ENCODE measurements around the gene ARHGAP26.

The ARHGAP26 gene

DNA sequence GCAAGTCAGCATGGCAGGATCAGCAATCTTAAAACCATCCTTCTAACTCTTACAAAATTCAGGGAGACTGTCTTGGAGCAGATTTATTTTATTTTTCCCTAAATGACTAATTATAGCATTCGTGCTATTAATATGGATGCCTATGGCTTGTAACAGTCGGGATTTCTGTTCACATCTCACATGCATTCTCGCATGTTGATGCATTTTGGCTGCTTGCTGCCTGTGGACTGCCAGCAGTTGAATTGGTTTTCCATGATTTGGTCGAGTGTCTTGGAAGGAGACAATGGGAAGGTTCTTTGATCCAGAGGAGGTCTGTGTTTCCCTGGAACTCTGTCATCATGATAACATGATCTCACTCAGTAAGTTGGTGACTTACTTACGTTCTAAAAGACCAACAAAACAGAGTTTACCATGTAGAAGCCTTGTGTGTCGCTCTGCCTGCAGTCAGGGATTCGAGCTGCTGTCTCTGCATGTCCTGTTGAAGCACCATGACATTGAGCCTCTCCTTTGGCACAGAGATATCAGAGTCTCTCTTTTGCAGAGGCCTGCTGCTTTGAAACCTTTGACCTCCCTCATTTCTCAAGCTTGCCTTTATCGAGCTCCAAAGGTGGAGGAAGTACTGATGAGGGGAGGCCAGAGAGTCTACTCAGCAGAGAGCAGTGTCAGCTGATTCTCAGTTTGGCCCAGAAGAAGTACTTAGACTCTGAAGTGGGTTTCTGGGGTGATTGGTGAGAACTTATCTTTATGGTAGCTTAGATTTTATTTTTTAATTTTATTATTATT lies 82.4 kb downstream of the ARHGAP26 start:
- DNase-seq (ENCODE audit: low spot score) = no peak

DNA sequence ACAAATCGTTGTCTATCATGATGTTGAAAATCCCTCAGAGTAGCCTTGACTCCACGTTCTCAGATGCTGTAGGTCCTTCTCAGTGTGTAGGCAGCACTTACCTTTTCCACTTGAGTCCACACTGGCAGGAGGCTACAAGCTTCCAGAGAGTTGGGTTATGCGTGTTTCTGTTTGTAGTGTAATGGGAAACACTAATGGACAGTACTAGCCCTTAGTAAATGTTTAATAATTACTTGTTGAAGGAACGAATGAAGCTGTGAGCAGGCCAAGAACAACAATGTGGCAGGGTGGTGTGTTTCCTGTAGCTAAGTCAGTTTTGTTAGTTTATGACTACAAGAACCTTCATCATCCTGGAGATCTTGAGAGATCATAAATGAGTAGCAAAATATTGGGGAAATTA lies 83.5 kb downstream of the ARHGAP26 start:
- no peak for DNase-seq (ENCODE audit: low spot score)

GRCh38 chr5:142856269-142856782 lies 86.1 kb downstream of the ARHGAP26 start:
- no peak for DNase-seq (ENCODE audit: low spot score)

DNA sequence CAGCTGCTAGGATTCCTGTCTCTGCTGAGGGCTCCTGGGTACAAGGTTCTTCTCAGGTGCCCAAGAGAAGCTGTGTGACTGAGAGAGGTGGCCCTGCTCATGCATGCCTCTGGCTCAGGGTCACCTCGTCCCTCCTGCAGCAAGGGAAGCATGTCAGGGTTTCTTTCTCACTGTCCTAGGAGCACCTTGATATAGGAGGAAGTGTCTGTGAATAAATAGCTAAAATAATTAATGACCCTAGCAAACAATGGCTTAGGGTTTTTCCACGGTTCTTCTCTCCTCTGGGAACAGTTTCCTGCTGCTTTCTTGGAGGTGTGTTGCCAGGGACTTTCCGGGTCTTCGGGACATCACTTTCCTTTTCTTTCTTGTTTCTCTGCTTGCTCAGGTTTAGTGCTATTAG lies 87.2 kb downstream of the ARHGAP26 start:
- DNase-seq (ENCODE audit: low spot score) = no peak

DNA sequence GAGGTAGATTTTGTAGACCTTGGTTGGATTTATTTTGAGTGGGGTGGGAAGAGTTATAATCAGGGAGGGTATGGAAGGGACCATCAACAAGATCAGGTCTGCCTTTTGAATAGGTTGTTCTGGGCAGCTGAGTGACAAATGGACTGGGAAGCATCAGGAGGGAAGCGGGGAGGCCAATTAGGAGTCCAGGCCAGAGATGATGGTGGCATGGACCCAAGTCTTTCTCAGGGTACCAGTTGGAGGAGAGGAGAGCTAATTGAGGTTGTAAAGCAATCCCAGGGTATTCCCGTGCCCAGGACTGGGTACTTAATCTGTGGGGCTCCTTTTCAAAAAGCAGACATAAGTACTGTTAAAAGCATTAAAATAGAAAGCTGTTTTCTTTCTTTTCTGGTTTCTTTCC lies 88.9 kb downstream of the ARHGAP26 start:
- DNase-seq (ENCODE audit: low spot score) = peak; percentile 78

- peak; percentile 84 for DNase-seq (ENCODE audit: low spot score)
Measured at GRCh38 chr5:142860270-142860669, 90.1 kb downstream of the ARHGAP26 start.

DNA sequence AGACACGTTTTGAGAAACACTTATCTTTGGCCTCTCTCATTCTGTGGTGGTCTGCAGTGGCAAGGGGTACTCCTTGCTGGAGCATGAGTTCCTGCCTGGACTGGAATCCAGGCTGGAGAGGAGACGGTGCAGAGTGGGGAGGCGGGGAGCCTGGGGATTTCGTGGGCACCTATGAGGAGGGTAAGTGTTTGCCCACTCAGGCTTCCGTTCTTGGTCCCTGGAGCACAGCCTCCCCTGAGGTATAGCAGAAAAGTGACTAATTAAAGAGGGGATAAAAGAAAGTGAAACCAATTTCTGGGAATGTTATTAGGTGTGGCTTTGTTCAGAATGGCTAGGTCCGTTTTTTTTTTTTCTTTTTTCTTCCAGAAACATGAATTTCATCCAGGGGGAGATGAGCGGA lies 90.8 kb downstream of the ARHGAP26 start:
- no peak for DNase-seq (ENCODE audit: low spot score)

DNA sequence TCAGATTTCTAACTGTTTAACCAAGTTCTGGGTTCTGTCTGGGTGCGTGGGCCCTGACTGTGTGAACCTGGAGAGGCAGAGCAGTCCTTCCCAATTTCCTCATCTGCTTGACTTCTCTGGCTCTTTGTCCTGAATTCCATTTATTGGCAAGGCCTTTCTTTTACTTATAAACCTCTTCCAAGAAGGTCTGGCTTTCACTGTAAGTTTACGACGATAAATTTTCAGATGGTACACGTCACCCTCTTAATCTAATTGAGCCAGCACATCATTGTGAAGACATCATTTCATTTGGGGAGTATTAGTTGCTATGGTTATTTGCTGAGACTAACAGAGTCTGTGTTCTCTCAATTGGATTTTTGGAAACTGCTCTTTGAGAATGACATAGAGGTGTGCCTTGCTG lies 92.4 kb downstream of the ARHGAP26 start:
- no peak for DNase-seq (ENCODE audit: low spot score)

GRCh38 chr5:142863856-142864255 lies 93.7 kb downstream of the ARHGAP26 start:
- DNase-seq (ENCODE audit: low spot score) = no peak

DNA sequence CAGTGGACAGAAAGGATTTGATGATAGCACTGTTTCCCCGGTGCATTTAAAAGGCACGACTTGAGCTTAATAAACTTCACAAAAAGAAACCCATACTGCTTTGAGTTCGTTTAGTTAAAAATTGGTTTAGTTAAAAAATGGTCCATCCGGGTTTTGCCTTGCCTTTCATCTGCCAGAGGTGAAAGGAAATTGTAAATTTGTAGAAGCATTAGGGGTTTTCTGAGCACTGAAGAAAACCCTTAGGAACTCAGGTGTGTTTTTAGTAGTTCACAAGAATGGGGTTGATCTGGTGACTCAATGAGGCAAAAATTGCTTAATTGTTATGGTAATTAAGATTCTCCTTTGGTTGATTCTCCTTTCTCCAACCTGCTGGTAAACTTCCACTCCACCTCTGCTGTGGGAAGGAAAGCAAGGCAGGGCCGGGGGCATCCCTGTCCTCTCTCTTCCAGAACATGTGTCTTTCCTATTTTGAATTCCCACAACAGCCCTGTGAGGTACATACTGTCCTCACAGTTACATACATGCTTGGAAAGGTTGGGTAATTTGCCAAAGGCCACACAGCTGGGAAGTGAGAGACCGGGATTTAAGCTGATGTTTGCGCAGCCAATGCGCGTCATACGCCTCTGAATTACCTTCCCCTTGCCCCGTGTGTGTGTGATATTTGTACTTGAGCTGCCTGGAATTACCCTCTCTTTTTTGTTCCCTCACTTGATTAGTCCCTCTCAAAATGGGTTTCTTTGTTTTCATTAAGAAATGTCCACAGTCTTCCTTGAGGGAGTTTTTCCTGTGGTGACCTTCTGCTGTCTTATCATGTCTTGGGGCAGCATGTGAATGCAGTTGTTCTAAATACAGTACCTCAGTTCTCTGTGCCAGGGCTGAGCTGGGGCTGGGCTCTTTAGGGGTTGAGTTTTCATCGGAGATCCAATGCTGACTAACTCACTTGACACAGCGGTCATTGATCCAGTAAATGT lies 94.4 kb downstream of the ARHGAP26 start:
- DNase-seq (ENCODE audit: low spot score) = no peak

- no peak for DNase-seq (ENCODE audit: low spot score)
Measured at GRCh38 chr5:142865631-142866030, 95.5 kb downstream of the ARHGAP26 start.

GRCh38 chr5:142866563-142867275 lies 96.5 kb downstream of the ARHGAP26 start:
- DNase-seq (ENCODE audit: low spot score) = peak; percentile 87

DNA sequence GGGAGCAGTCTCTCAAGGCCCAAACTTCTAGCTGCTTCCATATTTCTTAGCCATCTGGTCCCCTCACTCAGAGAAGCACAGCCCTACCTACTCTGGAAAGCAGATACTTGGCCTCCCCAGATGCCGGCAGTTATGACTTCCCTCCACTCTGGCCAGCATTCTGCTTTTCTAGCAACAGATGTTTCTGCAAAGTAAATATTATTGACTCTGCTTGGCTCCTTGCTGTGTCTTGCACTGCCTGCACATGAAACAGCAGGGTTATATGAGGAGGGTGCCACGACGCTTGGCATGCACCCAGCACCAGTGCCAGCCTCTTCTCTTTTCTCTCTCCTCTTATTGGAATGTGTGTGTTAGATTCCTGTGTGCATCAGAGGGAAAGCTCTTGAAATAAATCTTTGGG lies 99.7 kb downstream of the ARHGAP26 start:
- peak; percentile 32 for DNase-seq (ENCODE audit: low spot score)

DNA sequence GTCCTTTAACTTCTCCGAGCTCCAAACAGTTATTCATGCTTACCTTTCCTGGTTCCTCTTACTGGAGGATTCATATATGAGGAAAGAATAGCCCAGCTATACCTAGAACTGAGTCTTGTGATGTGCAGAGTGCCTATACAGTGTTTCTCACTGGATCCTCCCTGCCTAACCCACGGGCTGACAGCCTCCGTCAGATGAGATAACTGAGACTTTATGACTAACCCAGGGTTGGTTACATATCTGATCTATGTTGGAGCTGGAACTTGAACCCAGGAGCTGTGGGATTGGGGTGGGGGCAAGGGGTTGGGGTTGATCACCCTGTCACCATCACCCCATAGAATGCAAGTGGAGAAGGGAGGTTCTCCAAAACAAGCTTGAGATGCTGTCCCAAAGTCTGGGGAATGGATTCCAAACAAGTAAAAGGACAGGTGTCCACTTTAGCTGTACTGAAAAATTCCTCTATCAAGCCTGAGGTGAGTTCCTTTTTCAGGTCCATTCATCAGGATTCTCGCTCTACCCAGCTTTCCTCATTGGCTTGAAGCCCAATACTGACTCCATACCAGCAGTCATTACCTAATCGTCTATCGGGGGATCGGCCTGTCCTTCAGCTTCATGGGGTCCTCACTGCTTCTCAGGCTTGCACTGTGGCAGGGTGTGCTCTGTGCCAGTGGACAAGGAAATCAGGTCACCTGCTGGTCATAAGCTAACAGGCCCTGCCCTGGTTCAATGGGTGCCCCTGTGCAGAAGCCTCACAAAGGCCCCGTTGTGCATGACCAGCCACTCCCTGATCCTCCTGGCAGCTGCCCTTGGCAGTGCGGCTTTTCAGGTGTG lies 100.6 kb downstream of the ARHGAP26 start:
- DNase-seq (ENCODE audit: low spot score) = peak; percentile 51

DNA sequence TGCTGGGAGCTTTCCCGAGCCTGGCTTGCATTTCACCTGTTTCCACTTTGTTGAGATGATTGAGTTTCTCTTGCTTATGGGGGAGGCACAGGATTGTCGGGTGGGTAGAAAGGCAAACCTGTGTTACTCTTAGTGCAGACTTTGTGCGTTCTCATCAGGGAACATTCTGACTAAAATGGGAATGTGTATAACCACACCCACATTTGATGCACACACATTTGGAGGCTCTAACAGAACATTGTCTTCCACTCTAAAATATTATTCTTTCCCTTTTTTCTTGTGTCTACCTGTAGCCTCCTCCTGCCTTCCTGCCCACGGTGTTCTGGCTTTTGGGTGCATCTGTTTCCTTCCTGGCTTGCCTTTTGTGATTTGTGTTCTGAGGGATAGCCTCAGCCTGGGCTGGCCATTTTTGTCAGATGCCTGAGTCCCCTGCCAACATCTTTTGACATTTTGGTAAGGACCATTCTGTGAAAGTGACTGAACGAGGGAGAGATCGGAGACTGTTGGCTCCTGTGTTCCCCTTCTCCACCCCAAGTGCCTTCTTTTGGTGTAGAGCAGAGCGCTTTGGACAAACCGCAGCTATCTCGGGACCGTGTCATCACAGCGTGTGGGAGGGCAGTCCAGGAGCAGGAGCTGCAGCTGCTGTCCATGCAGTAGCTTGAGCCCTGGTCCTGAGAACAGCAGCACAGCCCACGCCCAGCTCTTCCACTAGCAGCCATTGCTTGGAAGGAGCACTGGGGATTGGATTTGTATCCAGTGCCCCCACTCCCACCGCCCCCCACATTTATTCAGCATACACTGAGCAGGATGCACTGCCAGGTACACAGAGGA lies 101.4 kb downstream of the ARHGAP26 start:
- DNase-seq (ENCODE audit: low spot score) = peak; percentile 43

GRCh38 chr5:142872217-142872616 lies 102.0 kb downstream of the ARHGAP26 start:
- no peak for DNase-seq (ENCODE audit: low spot score)

GRCh38 chr5:142872795-142873194 lies 102.6 kb downstream of the ARHGAP26 start:
- no peak for DNase-seq (ENCODE audit: low spot score)

DNA sequence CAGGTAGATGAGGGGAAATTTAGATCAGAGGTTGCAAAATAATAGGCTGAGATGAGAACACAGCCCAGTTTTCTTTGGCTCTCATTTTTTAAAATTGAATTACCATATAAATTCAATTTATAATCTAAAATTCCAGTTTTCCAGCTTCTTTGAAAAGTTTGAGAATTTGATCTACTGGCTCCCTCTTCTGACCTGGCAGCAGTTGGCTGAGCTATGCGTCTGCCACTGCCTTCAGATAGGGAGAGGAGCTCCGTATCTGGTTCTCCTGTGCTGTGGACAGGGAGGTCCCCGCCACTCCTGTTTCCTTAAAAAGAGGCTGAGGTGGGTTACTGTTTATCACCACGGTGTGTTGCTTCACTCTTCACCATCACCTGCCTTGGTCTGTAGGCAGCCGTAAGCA lies 103.7 kb downstream of the ARHGAP26 start:
- no peak for DNase-seq (ENCODE audit: low spot score)

- peak; percentile 46 for DNase-seq (ENCODE audit: low spot score)
Measured at GRCh38 chr5:142874540-142874939, 104.4 kb downstream of the ARHGAP26 start.

DNA sequence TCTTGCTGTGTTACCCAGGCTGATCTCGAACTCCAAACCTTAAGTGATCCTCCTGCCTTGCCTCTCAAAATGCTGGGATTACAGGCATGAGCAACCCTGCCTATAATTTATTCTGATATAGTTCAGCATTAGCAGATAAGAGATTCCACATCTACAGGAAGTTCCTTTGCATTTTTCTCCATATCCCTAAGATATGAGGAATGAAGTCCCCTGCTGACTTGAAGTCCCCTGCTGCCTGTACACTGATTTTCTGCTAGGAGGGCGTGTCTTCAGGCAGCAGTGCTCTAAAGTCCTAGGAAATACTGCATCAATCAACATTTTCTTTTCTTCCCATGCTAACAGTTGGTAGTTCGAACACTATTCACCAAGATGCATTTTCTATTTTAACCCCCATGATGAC lies 105.8 kb downstream of the ARHGAP26 start:
- no peak for DNase-seq (ENCODE audit: low spot score)
